OCI-LY7 (cell line): ENCODE data around the gene ARHGAP45. TPM values are rescaled to one million over a fixed set of nuclear protein-coding genes. Genes with fewer than 3 reads are reported as not detected.

Experiments used
- BruUV-seq: library from RNA; stranded (reverse); fragments of 400-500 nt; replicated peaks from 2 replicates; lab custom pipeline; 2021; lab: Mats Ljungman, UMichigan
- CTCF ChIA-PET: fragments of 300-600 bp; sonication (Branson Sonifier 250); formaldehyde crosslinking; loops from one replicate; lab custom pipeline; 2022; ENCODE audit warnings: antibody characterized with exemption; ENCODE audit not compliant: unreplicated experiment; lab: Charles Lee
- POLR2A ChIA-PET: fragments of 300-600 bp; sonication (Branson Sonifier 250); formaldehyde crosslinking; loops from one replicate; lab custom pipeline; 2022; ENCODE audit warnings: antibody characterized with exemption; lab: Charles Lee
- DNase-seq: peaks from one replicate; pipeline ENCODE4 v3.0.0-alpha.2; 2015; ENCODE audit warnings: low spot score
- H2AFZ ChIP-seq: fragments of 200-600 bp; sonication (generic), shearing (Covaris generic); 2 replicates; pipeline ENCODE4 v1.6.1; 2014; ENCODE audit warnings: mild to moderate bottlenecking, antibody characterized with exemption, low read length, moderate library complexity
- H3K27ac ChIP-seq: fragments of 200-600 bp; sonication (generic); 2 replicates; pipeline ENCODE4 v1.5.1; 2014; ENCODE audit warnings: mixed run types, low read depth, mild to moderate bottlenecking, moderate library complexity, low read length, inconsistent platforms; ENCODE audit not compliant: poor library complexity, severe bottlenecking
- H3K36me3 ChIP-seq: fragments of 200-600 bp; sonication (generic); 2 replicates; pipeline ENCODE4 v1.6.1; 2014; ENCODE audit warnings: mild to moderate bottlenecking, antibody characterized with exemption, low read length, moderate library complexity, mixed read lengths; ENCODE audit not compliant: insufficient read depth
- H3K4me1 ChIP-seq: fragments of 200-600 bp; sonication (generic); 2 replicates; pipeline ENCODE4 v1.5.1; 2014; ENCODE audit warnings: mild to moderate bottlenecking, low read length; ENCODE audit not compliant: insufficient read depth, poor library complexity, severe bottlenecking
- H3K4me2 ChIP-seq: fragments of 200-600 bp; sonication (generic); 2 replicates; pipeline ENCODE4 v1.6.1; 2014; ENCODE audit warnings: mild to moderate bottlenecking, low read length
- H3K4me3 ChIP-seq: fragments of 200-600 bp; sonication (generic); 2 replicates; pipeline ENCODE4 v1.5.1; 2014; ENCODE audit warnings: mild to moderate bottlenecking, low read depth, low read length; ENCODE audit not compliant: poor library complexity, severe bottlenecking
- H3K79me2 ChIP-seq: fragments of 200-600 bp; sonication (generic); 2 replicates; pipeline ENCODE4 v1.6.1; 2016; ENCODE audit warnings: low read depth, mild to moderate bottlenecking, low read length, moderate library complexity, mixed read lengths; ENCODE audit not compliant: insufficient read depth
- H3K9me2 ChIP-seq: fragments of 200-600 bp; sonication (generic); 2 replicates; pipeline ENCODE4 v1.6.1; 2016; ENCODE audit warnings: mild to moderate bottlenecking, low read length, mixed read lengths; ENCODE audit not compliant: insufficient read depth
- H3K9me3 ChIP-seq: fragments of 200-600 bp; sonication (generic); 2 replicates; pipeline ENCODE4 v1.6.1; 2014; ENCODE audit warnings: mild to moderate bottlenecking, mixed run types, low read length, mixed read lengths
- H4K20me1 ChIP-seq: fragments of 200-600 bp; sonication (generic); 2 replicates; pipeline ENCODE4 v1.6.1; 2014; ENCODE audit warnings: mild to moderate bottlenecking, antibody characterized with exemption, low read length, moderate library complexity, mixed read lengths; ENCODE audit not compliant: insufficient read depth
- EZH2phosphoT487 ChIP-seq: fragments of 200-600 bp; sonication (generic); IDR thresholded peaks from 2 replicates; pipeline ENCODE4 v1.6.1; 2018; ENCODE audit warnings: low read depth, borderline replicate concordance, mild to moderate bottlenecking, mixed run types, antibody characterized with exemption, low read length, moderate library complexity, mixed read lengths
- intact Hi-C: fragments of 100-400 bp; cut with micrococcal nuclease; formaldehyde crosslinking; loops from one replicate; pipeline ENCODE4 v1.10.0; 2022; ENCODE audit not compliant: unreplicated experiment
- total RNA-seq, 2 experiments: library from RNA; depleted of rRNA in 1 of 2; stranded (reverse); fragments of >200 nt in 1 of 2; shearing (Covaris generic) in 1 of 2; gene quantifications; 2 replicates each; pipeline ENCODE4 v1.2.3, GENCODE V29; 2014 to 2022
- TF ChIP-seq, protein P1 (sequence below): fragments of 200-600 bp; sonication (generic); conservative IDR thresholded peaks from 2 replicates; pipeline ENCODE4 v1.5.1; 2014; ENCODE audit warnings: mild to moderate bottlenecking, antibody characterized with exemption, low read length, moderate library complexity, mixed read lengths

The ARHGAP45 gene
- total RNA-seq, 2 experiments from 2014 or later: 135 to 143 TPM

DNA sequence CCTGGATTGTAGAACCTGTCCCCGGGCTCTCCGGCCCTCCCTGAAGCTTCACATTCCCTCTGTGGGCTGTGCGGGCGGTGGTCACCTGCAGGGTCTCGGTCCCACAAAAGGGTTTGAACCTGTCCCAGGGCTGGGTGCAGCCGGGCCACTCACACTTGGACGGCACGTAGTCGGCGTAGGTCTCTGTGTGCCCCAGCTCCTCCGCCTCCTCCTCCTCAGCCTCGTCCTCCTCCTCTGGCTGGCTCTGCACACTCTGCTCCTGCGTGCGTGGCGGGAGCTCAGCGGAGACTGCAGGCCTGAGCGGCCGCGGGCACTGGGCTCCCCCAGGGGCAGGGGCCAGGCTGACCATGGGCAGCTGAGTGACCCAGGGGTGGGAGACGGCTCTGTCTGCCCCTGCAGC, 56.4 kb downstream of the ARHGAP45 start:
- intact Hi-C loops: no loop called here
- Histone ChIP-seq H3K4me1 (no peaks in the 10 kb centered on the region), H3K79me2 (no peaks in the 10 kb centered on the region), H4K20me1 (no peaks in the 10 kb centered on the region; the same call in 1 of the 2 replicates), H3K4me3 (no peak overlapping the region), H3K9me2 (no peaks in the 10 kb centered on the region), H3K4me2 (no peak overlapping the region), H3K27ac (no peak overlapping the region), H3K9me3 (no peaks in the 10 kb centered on the region), H2AFZ (no peak overlapping the region), H3K36me3 (peaks cover 62% of the 10 kb centered on the region)
- ChIA-PET CTCF (no interaction called here), POLR2A (no interaction called here)
- BruUV-seq: no TSS peak
- TF ChIP-seq EZH2phosphoT487: no peak
- TF ChIP-seq, protein P1, sequence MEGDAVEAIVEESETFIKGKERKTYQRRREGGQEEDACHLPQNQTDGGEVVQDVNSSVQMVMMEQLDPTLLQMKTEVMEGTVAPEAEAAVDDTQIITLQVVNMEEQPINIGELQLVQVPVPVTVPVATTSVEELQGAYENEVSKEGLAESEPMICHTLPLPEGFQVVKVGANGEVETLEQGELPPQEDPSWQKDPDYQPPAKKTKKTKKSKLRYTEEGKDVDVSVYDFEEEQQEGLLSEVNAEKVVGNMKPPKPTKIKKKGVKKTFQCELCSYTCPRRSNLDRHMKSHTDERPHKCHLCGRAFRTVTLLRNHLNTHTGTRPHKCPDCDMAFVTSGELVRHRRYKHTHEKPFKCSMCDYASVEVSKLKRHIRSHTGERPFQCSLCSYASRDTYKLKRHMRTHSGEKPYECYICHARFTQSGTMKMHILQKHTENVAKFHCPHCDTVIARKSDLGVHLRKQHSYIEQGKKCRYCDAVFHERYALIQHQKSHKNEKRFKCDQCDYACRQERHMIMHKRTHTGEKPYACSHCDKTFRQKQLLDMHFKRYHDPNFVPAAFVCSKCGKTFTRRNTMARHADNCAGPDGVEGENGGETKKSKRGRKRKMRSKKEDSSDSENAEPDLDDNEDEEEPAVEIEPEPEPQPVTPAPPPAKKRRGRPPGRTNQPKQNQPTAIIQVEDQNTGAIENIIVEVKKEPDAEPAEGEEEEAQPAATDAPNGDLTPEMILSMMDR: no peak
- DNase-seq: no peak

DNA sequence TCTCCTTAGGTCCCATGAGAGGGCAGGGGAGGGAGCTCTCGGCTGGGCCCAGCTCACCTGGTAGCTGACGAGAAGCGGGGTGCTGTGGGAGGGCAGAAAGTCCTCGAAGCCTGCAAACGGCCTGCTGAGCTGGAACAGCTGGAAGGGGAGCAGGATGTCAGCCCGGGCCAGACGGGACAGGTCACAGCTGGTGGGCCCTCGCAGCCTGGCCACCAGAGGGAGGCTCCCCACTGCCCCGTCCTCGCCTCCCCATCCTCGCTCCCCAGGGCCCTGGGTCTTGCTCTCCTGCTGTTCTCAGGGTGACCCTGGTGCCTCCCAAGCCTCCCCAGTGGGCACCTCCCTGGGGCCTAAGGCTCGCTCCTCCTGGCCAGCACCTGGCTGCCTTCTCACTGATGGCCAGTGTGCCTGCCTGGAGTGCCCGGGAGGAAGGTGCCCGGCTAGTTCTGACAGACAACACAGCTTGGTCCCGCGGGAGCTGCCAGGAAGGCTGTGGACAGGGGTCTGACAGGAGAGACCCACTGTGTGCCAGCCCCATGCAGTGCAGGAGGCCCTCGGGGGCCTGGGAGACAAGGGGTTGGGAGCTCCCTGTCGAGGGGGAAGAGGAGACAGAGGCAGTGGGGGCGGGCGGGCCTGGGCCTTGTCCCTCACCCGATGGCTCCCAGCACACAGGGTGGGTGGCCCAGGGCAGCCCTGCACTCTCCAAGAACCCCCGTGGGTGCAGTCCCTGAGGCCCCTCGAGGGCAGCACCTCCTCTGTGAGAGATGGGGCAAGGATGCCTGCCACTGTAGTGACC, 57.1 kb downstream of the ARHGAP45 start:
- CTCF ChIA-PET: no interaction called here
- no peaks in the 10 kb centered on the region; the same call in 1 of the 2 replicates for H4K20me1 ChIP-seq
- peaks cover 62% of the 10 kb centered on the region for H3K36me3 ChIP-seq
- H3K9me3 ChIP-seq: no peaks in the 10 kb centered on the region
- no peak overlapping the region for H3K4me3 ChIP-seq
- H3K4me1 ChIP-seq: no peaks in the 10 kb centered on the region
- intact Hi-C loops: no loop called here
- TF ChIP-seq, protein P1: no peak
- no peak for TF ChIP-seq EZH2phosphoT487
- no peak overlapping the region for H3K27ac ChIP-seq
- DNase-seq: no peak
- no peak overlapping the region for H2AFZ ChIP-seq
- BruUV-seq: no TSS peak
- POLR2A ChIA-PET: no interaction called here
- H3K79me2 ChIP-seq: no peaks in the 10 kb centered on the region
- no peaks in the 10 kb centered on the region for H3K9me2 ChIP-seq
- no peak overlapping the region for H3K4me2 ChIP-seq
